ENCODE data around the gene SPRING1.

GRCh38 chr12:116731801-116732200 lies 6.1 kb downstream of the SPRING1 start:
- TF ChIP-seq, protein P1, sequence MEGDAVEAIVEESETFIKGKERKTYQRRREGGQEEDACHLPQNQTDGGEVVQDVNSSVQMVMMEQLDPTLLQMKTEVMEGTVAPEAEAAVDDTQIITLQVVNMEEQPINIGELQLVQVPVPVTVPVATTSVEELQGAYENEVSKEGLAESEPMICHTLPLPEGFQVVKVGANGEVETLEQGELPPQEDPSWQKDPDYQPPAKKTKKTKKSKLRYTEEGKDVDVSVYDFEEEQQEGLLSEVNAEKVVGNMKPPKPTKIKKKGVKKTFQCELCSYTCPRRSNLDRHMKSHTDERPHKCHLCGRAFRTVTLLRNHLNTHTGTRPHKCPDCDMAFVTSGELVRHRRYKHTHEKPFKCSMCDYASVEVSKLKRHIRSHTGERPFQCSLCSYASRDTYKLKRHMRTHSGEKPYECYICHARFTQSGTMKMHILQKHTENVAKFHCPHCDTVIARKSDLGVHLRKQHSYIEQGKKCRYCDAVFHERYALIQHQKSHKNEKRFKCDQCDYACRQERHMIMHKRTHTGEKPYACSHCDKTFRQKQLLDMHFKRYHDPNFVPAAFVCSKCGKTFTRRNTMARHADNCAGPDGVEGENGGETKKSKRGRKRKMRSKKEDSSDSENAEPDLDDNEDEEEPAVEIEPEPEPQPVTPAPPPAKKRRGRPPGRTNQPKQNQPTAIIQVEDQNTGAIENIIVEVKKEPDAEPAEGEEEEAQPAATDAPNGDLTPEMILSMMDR (IDR thresholded peaks at IDR 0.05), result no peak
- TF ChIP-seq POLR2A (IDR thresholded peaks at IDR 0.05) (no peak), EP300 (IDR thresholded peaks at IDR 0.05) (no peak)
